Right atrium auricular region (tissue), 2 donors: Measurements from ENCODE around the gene NACA. TPM values are rescaled to one million over a fixed set of nuclear protein-coding genes. Genes with fewer than 3 reads are reported as not detected.

Experiments
- DNase-seq: peaks from one replicate; pipeline ENCODE4 v3.0.0-alpha.2; 2019; ENCODE audit warnings: low spot score
- H3K27ac ChIP-seq, 2 donors: fragments of 200-600 bp; sonication (generic); 1 replicate in 1 of 2; 2 replicates in 1 of 2; pipeline ENCODE4 v1.5.1; 2016 to 2019
- H3K27me3 ChIP-seq, 2 donors: fragments of 200-600 bp; sonication (generic); one replicate each; pipeline versions ENCODE4 v1.5.1 to v1.6.0; 2017 to 2019
- H3K36me3 ChIP-seq: fragments of 200-600 bp; sonication (generic); one replicate; pipeline ENCODE4 v1.5.1; 2016
- H3K4me1 ChIP-seq, 2 donors: fragments of 200-600 bp; sonication (generic); one replicate each; pipeline versions ENCODE4 v1.5.1 to v1.6.0; 2017 to 2019
- H3K4me3 ChIP-seq, 2 donors: fragments of 200-600 bp; sonication (generic); 1 replicate in 1 of 2; 2 replicates in 1 of 2; pipeline ENCODE4 v1.5.1; 2017 to 2019; ENCODE audit warnings: mild to moderate bottlenecking in 1 of 2, moderate library complexity in 1 of 2
- H3K9me3 ChIP-seq, 2 donors: fragments of 200-600 bp; sonication (generic); one replicate each; pipeline ENCODE4 v1.5.1; 2019
- CTCF ChIP-seq, 2 donors: fragments of 200-600 bp; sonication (generic); IDR thresholded peaks; one replicate each; pipeline ENCODE4 v1.5.1; 2019; ENCODE audit warnings: antibody characterized with exemption in 2 of 2
- total RNA-seq, 2 donors: library from RNA; depleted of rRNA; stranded (reverse); fragments of >200 nt; gene quantifications; one replicate each; pipeline ENCODE4 v1.1.0, GENCODE V29; 2016

Gene NACA
- total RNA-seq, 2 donors from 2014 or later = 529 to 636 TPM

- Histone ChIP-seq H3K27ac (no peak overlapping the region), H3K4me1 (peaks cover 0 to 80% of the 10 kb centered on the region in 2 donors), H3K4me3 (no peak overlapping the region), H3K36me3 (peaks cover 45% of the 10 kb centered on the region), H3K27me3 (no peaks in the 10 kb centered on the region), H3K9me3 (no peaks in the 10 kb centered on the region)
- DNase-seq = no peak
- no peak for TF ChIP-seq CTCF (IDR thresholded peaks at IDR 0.05)
Observed at GRCh38 chr12:56718636-56719035, 6.5 kb downstream of the NACA start.

- no peak overlapping the region for H3K4me3 ChIP-seq
- H3K27me3 ChIP-seq = no peaks in the 10 kb centered on the region
- peaks cover 0 to 75% of the 10 kb centered on the region in 2 donors for H3K4me1 ChIP-seq
- peaks cover 45% of the 10 kb centered on the region for H3K36me3 ChIP-seq
- no peak overlapping the region for H3K27ac ChIP-seq
- no peaks in the 10 kb centered on the region for H3K9me3 ChIP-seq
- DNase-seq = no peak
- TF ChIP-seq CTCF (IDR thresholded peaks at IDR 0.05) = no peak
Observed at GRCh38 chr12:56718149-56718548, 7.0 kb downstream of the NACA start.

- no peak overlapping the region for H3K27ac ChIP-seq
- H3K27me3 ChIP-seq = no peaks in the 10 kb centered on the region
- no peaks in the 10 kb centered on the region for H3K9me3 ChIP-seq
- H3K36me3 ChIP-seq = peaks cover 49% of the 10 kb centered on the region
- TF ChIP-seq CTCF (IDR thresholded peaks at IDR 0.05) = no peak
- peaks cover 0 to 65% of the 10 kb centered on the region in 2 donors for H3K4me1 ChIP-seq
- no peak overlapping the region for H3K4me3 ChIP-seq
- no peak for DNase-seq
Observed at GRCh38 chr12:56716933-56717880, 7.9 kb downstream of the NACA start.

- no peak overlapping the region for H3K4me3 ChIP-seq
- no peaks in the 10 kb centered on the region for H3K27me3 ChIP-seq
- H3K27ac ChIP-seq = no peak overlapping the region
- H3K4me1 ChIP-seq = peaks cover 0 to 58% of the 10 kb centered on the region in 2 donors
- TF ChIP-seq CTCF (IDR thresholded peaks at IDR 0.05) = no peak
- no peaks in the 10 kb centered on the region for H3K9me3 ChIP-seq
- DNase-seq = no peak
- H3K36me3 ChIP-seq = peaks cover 56% of the 10 kb centered on the region
Observed at GRCh38 chr12:56716458-56716857, 8.6 kb downstream of the NACA start.

DNA sequence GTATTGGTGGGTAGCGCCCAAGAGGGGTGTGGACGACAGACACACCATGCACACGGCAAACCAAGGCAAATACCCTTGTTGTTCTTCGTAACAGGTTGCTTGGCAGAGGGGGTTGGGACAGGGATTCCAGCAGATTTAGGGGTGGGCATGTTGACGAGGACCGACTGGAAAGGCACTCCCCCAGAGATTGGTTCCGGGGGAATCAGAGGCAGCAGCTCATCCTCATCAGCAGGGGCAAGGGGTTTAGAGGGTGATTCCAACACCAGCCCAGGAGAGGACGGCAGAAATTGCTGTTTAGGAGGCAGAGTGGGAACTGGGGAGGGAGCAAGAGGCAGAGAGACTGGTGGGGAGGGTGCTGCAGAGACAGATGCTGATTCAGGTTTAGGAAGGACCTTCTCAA lies 9.3 kb downstream of the NACA start:
- H3K4me1 ChIP-seq = peaks cover 0 to 51% of the 10 kb centered on the region in 2 donors
- no peak for TF ChIP-seq CTCF (IDR thresholded peaks at IDR 0.05)
- no peaks in the 10 kb centered on the region for H3K27me3 ChIP-seq
- H3K4me3 ChIP-seq = no peak overlapping the region
- H3K36me3 ChIP-seq = peaks cover 62% of the 10 kb centered on the region
- no peaks in the 10 kb centered on the region for H3K9me3 ChIP-seq
- DNase-seq = no peak
- H3K27ac ChIP-seq = no peak overlapping the region
